ENCODE results near the gene C16orf86.

Gene C16orf86

GRCh38 chr16:67653789-67654402 is 12.7 kb upstream of the C16orf86 start:
- DNase-seq (ENCODE audit: low read depth in 3 of 3) = no peak

GRCh38 chr16:67654403-67654911 is 12.2 kb upstream of the C16orf86 start:
- DNase-seq (ENCODE audit: low read depth in 3 of 3) = no peak

GRCh38 chr16:67655363-67655762 is 11.3 kb upstream of the C16orf86 start:
- no peak for DNase-seq (ENCODE audit: low read depth in 3 of 3)

- DNase-seq (ENCODE audit: low read depth in 3 of 3) = no peak
These were observed 10.1 kb upstream of the C16orf86 start for GRCh38 chr16:67656344-67657016.

GRCh38 chr16:67657017-67657608 is 9.5 kb upstream of the C16orf86 start:
- DNase-seq (ENCODE audit: low read depth in 3 of 3) = no peak

GRCh38 chr16:67657751-67658518 is 8.7 kb upstream of the C16orf86 start:
- no peak for DNase-seq (ENCODE audit: low read depth in 3 of 3)

GRCh38 chr16:67658849-67659674 is 7.6 kb upstream of the C16orf86 start:
- DNase-seq (ENCODE audit: low read depth in 3 of 3) = no peak

GRCh38 chr16:67659675-67660563 is 6.7 kb upstream of the C16orf86 start, which contains the start of gene ACD:
Gene ACD, minus strand, starts transcription at chr16:67660260. Its CDS starts 40 bp downstream, at chr16:67660220.
- DNase-seq (ENCODE audit: low read depth in 3 of 3) = peak; percentile 86 to 94 (median 88)

- DNase-seq (ENCODE audit: low read depth in 3 of 3) = peak; percentile 94 to 96 (median 95)
These were observed 6.0 kb upstream of the C16orf86 start, which contains the start of gene PARD6A for GRCh38 chr16:67660564-67661028. Gene PARD6A, plus strand, starts transcription at chr16:67660960. Its CDS starts 79 bp downstream, at chr16:67661039.

GRCh38 chr16:67661101-67661761 is 5.4 kb upstream of the C16orf86 start:
- DNase-seq (ENCODE audit: low read depth in 3 of 3) = no peak

- no peak for DNase-seq (ENCODE audit: low read depth in 3 of 3)
These were observed 4.5 kb upstream of the C16orf86 start for GRCh38 chr16:67661886-67662652.

- DNase-seq (ENCODE audit: low read depth in 3 of 3) = no peak
These were observed 4.0 kb upstream of the C16orf86 start for GRCh38 chr16:67662653-67663010.

GRCh38 chr16:67663151-67663876 is 3.3 kb upstream of the C16orf86 start:
- no peak for DNase-seq (ENCODE audit: low read depth in 3 of 3)

- no peak for DNase-seq (ENCODE audit: low read depth in 3 of 3)
These were observed 2.8 kb upstream of the C16orf86 start for GRCh38 chr16:67663877-67664222.

GRCh38 chr16:67664258-67664657 is 2.4 kb upstream of the C16orf86 start:
- no peak for DNase-seq (ENCODE audit: low read depth in 3 of 3)

- no peak for DNase-seq (ENCODE audit: low read depth in 3 of 3)
These were observed 1.7 kb upstream of the C16orf86 start for GRCh38 chr16:67664871-67665270.

GRCh38 chr16:67665598-67665997 is 1.0 kb upstream of the C16orf86 start:
- DNase-seq (ENCODE audit: low read depth in 3 of 3) = no peak

- DNase-seq (ENCODE audit: low read depth in 3 of 3) = no peak
These were observed 522 bp upstream of the C16orf86 start for GRCh38 chr16:67666032-67666551.

Data from stimulated activated CD4-positive, alpha-beta T cell treated with anti-CD3 and anti-CD28 coated beads, TNF-alpha, amount 100 ng/mL, for 48 hours (primary cell).